CD4-positive, alpha-beta T cell treated with Interleukin-17A for 1 hour (primary cell): ENCODE data around the gene TMEM242.
"Not testable (repeated sequence)": the region's sequence is repeated elsewhere in the genome, so short reads cannot be mapped to it uniquely, and the experiment has no call there.

Experiments
- DNase-seq: peaks from one replicate; pipeline ENCODE4 v3.0.0-alpha.2; 2020

TMEM242 gene

GRCh38 chr6:157322792-157323254 lies 496 bp downstream of the TMEM242 start:
- DNase-seq, result no peak

- DNase-seq, result peak; percentile 13
Measured at GRCh38 chr6:157316871-157317814, 6.2 kb downstream of the TMEM242 start.

GRCh38 chr6:157314705-157315321 lies 8.5 kb downstream of the TMEM242 start:
- peak; percentile 75 for DNase-seq

- DNase-seq, result no peak
Measured at GRCh38 chr6:157313531-157314467, 9.5 kb downstream of the TMEM242 start.

- no peak for DNase-seq
Measured at GRCh38 chr6:157312757-157313156, 10.6 kb downstream of the TMEM242 start.

GRCh38 chr6:157310693-157311092 lies 12.6 kb downstream of the TMEM242 start:
- not testable (repeated sequence) for DNase-seq

- no peak for DNase-seq
Measured at GRCh38 chr6:157307661-157308060, 15.7 kb downstream of the TMEM242 start.

- DNase-seq, result no peak
Measured at GRCh38 chr6:157305670-157306653, 17.4 kb downstream of the TMEM242 start.

- DNase-seq, result no peak
Measured at GRCh38 chr6:157304899-157305663, 18.2 kb downstream of the TMEM242 start.

GRCh38 chr6:157302736-157303135 lies 20.6 kb downstream of the TMEM242 start:
- DNase-seq, result no peak

GRCh38 chr6:157300436-157300835 lies 22.9 kb downstream of the TMEM242 start:
- DNase-seq, result no peak

- no peak for DNase-seq
Measured at GRCh38 chr6:157300006-157300405, 23.3 kb downstream of the TMEM242 start.

GRCh38 chr6:157298216-157298724 lies 25.0 kb downstream of the TMEM242 start:
- no peak for DNase-seq

GRCh38 chr6:157294654-157295053 lies 28.7 kb downstream of the TMEM242 start:
- no peak for DNase-seq

GRCh38 chr6:157293780-157294179 lies 29.5 kb downstream of the TMEM242 start:
- no peak for DNase-seq

GRCh38 chr6:157292202-157292601 lies 31.1 kb downstream of the TMEM242 start:
- DNase-seq, result no peak

GRCh38 chr6:157291356-157291755 lies 32.0 kb downstream of the TMEM242 start:
- DNase-seq, result no peak

GRCh38 chr6:157290797-157291196 lies 32.5 kb downstream of the TMEM242 start:
- DNase-seq, result no peak

GRCh38 chr6:157289764-157290163 lies 33.6 kb downstream of the TMEM242 start:
- DNase-seq, result no peak

GRCh38 chr6:157288575-157288974 lies 34.7 kb downstream of the TMEM242 start:
- DNase-seq, result no peak

GRCh38 chr6:157287923-157288322 lies 35.4 kb downstream of the TMEM242 start:
- DNase-seq, result no peak
